SK-N-SH treated with all-trans-retinoic acid at 6 μM for 48 hours (cell line): ENCODE data around the gene CLECL1.

Source experiments
- ATAC-seq: fragments of 200-7000 bp; cut with Tn5 transposase; 3 replicates; pipeline ENCODE4 v1.9.1; 2020; ENCODE audit warnings: mild to moderate bottlenecking, moderate library complexity
- ARNTL ChIP-seq: fragments of 450-650 bp; formaldehyde crosslinking; IDR thresholded peaks from 2 replicates; pipeline ENCODE4 v1.5.0; 2020; ENCODE audit warnings: low read depth, mild to moderate bottlenecking, moderate library complexity, borderline replicate concordance
- CREB5 ChIP-seq: fragments of 250-450 bp; sonication (Bioruptor Pico); IDR thresholded peaks from 2 replicates; pipeline ENCODE4 v1.5.1; 2020; ENCODE audit warnings: low read depth, mild to moderate bottlenecking, moderate library complexity
- CSDC2 ChIP-seq: fragments of 250-450 bp; sonication (Bioruptor Pico); IDR thresholded peaks from 2 replicates; pipeline ENCODE4 v1.5.0; 2020; ENCODE audit warnings: mild to moderate bottlenecking, moderate library complexity
- ESRRG ChIP-seq: fragments of 250-450 bp; sonication (Bioruptor Pico); IDR thresholded peaks from 2 replicates; pipeline ENCODE4 v1.6.1; 2021; ENCODE audit warnings: mild to moderate bottlenecking
- GLIS3 ChIP-seq: fragments of 250-450 bp; sonication (Bioruptor Pico); IDR thresholded peaks from 2 replicates; pipeline ENCODE4 v1.5.0; 2020; ENCODE audit warnings: mild to moderate bottlenecking, moderate library complexity
- ISL1 ChIP-seq: fragments of 250-450 bp; sonication (Bioruptor Pico); IDR thresholded peaks from 2 replicates; pipeline ENCODE4 v2.1.2; 2022; ENCODE audit warnings: mild to moderate bottlenecking, moderate library complexity
- OSR1 ChIP-seq: fragments of 250-450 bp; sonication (Bioruptor Pico); IDR thresholded peaks from 2 replicates; pipeline ENCODE4 v1.8.0; 2022; ENCODE audit warnings: moderate library complexity, mild to moderate bottlenecking, inconsistent platforms
- PATZ1 ChIP-seq: fragments of 250-450 bp; sonication (Bioruptor Pico); IDR thresholded peaks from 2 replicates; pipeline ENCODE4 v1.8.0; 2020; ENCODE audit warnings: mild to moderate bottlenecking, moderate library complexity, borderline replicate concordance
- PPARA ChIP-seq: fragments of 250-450 bp; sonication (Bioruptor Pico); IDR thresholded peaks from 2 replicates; pipeline ENCODE4 v1.5.0; 2020; ENCODE audit warnings: mild to moderate bottlenecking, borderline replicate concordance
- RARB ChIP-seq: fragments of 250-450 bp; sonication (Bioruptor Pico); IDR thresholded peaks from 2 replicates; pipeline ENCODE4 v1.8.0; 2021; ENCODE audit warnings: mild to moderate bottlenecking, moderate library complexity
- SNAI2 ChIP-seq: fragments of 250-450 bp; sonication (Bioruptor Pico); IDR thresholded peaks from 2 replicates; pipeline ENCODE4 v1.5.0; 2020; ENCODE audit warnings: mild to moderate bottlenecking, moderate library complexity
- TCF4 ChIP-seq: fragments of 250-450 bp; sonication (Bioruptor Pico); IDR thresholded peaks from 2 replicates; pipeline ENCODE4 v1.8.0; 2021; ENCODE audit warnings: mild to moderate bottlenecking, moderate library complexity, borderline replicate concordance
- TOX ChIP-seq: fragments of 250-450 bp; sonication (Bioruptor Pico); IDR thresholded peaks from 2 replicates; pipeline ENCODE4 v1.8.0; 2021; ENCODE audit warnings: mild to moderate bottlenecking, moderate library complexity, borderline replicate concordance
- TSHZ2 ChIP-seq: fragments of 250-450 bp; sonication (Bioruptor Pico); IDR thresholded peaks from 2 replicates; pipeline ENCODE4 v1.5.0; 2020; ENCODE audit warnings: mild to moderate bottlenecking, moderate library complexity
- ZC3H10 ChIP-seq: fragments of 250-450 bp; sonication (Bioruptor Pico); IDR thresholded peaks from 2 replicates; pipeline ENCODE4 v1.5.1; 2021; ENCODE audit warnings: mild to moderate bottlenecking, moderate library complexity
- ZFP3 ChIP-seq: fragments of 250-450 bp; sonication (Bioruptor Pico); IDR thresholded peaks from 2 replicates; pipeline ENCODE4 v1.5.0; 2020; ENCODE audit warnings: mild to moderate bottlenecking, moderate library complexity
- ZFP30 ChIP-seq: fragments of 450-650 bp; formaldehyde crosslinking; IDR thresholded peaks from 2 replicates; pipeline ENCODE4 v1.5.0; 2022; ENCODE audit warnings: mild to moderate bottlenecking, moderate library complexity
- ZNF565 ChIP-seq: fragments of 450-650 bp; formaldehyde crosslinking; conservative IDR thresholded peaks from 2 replicates; pipeline ENCODE4 v1.5.0; 2020; ENCODE audit warnings: low read depth, mild to moderate bottlenecking, moderate library complexity
- ZNF70 ChIP-seq: fragments of 450-650 bp; formaldehyde crosslinking; IDR thresholded peaks from 2 replicates; pipeline ENCODE4 v1.5.0; 2020; ENCODE audit warnings: mild to moderate bottlenecking, moderate library complexity
- ZNF8 ChIP-seq: fragments of 450-650 bp; formaldehyde crosslinking; IDR thresholded peaks from 2 replicates; pipeline ENCODE4 v1.5.0; 2020; ENCODE audit warnings: mild to moderate bottlenecking, moderate library complexity
- TF ChIP-seq, protein P1 (sequence below): fragments of 250-450 bp; sonication (Bioruptor Pico); IDR thresholded peaks from 2 replicates; pipeline ENCODE4 v1.5.1; 2021; ENCODE audit warnings: mild to moderate bottlenecking, moderate library complexity

CLECL1 gene

DNA sequence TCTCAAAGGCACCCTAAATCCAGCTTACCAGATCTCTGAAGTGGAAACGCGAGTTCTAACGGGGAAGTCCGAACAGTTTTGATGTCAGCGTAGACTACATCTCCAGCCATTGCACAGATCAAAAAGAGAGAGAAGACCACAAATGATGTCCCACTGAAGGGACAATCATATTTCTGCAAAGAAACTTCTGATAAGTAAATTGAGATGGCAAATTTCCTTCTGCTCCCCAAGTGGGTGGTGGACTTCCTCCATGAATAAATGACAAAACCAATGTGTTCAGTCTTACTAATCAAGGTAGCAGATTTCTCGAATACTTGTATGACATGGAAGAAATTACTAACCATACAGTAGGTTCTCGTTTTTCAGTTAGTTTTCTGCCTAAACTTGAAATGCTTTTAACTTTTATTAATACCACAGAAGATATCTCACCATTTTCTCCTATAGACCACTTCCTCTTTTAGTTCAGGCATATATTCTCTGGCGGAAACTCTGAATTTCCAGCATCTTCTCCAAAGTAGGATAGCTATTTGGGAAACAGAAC lies at the start of gene CLECL1:
Gene CLECL1, minus strand, starts transcription at position 177 of the 541 bp plus-strand sequence.
- TF ChIP-seq GLIS3 (no peak), ARNTL (CRISPR knock-in tag) (no peak), ZNF70 (no peak), ISL1 (CRISPR knock-in tag) (no peak), TCF4 (CRISPR knock-in tag) (no peak), RARB (CRISPR knock-in tag) (no peak), ZNF8 (CRISPR knock-in tag) (no peak), ZC3H10 (no peak), PATZ1 (CRISPR knock-in tag) (no peak), TOX (CRISPR knock-in tag) (no peak), ZFP30 (CRISPR knock-in tag) (no peak), SNAI2 (CRISPR knock-in tag) (no peak)
- TF ChIP-seq, protein P1, sequence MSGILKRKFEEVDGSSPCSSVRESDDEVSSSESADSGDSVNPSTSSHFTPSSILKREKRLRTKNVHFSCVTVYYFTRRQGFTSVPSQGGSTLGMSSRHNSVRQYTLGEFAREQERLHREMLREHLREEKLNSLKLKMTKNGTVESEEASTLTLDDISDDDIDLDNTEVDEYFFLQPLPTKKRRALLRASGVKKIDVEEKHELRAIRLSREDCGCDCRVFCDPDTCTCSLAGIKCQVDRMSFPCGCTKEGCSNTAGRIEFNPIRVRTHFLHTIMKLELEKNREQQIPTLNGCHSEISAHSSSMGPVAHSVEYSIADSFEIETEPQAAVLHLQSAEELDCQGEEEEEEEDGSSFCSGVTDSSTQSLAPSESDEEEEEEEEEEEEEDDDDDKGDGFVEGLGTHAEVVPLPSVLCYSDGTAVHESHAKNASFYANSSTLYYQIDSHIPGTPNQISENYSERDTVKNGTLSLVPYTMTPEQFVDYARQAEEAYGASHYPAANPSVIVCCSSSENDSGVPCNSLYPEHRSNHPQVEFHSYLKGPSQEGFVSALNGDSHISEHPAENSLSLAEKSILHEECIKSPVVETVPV (CRISPR knock-in tag): no peak
- ATAC-seq: no peak

DNA sequence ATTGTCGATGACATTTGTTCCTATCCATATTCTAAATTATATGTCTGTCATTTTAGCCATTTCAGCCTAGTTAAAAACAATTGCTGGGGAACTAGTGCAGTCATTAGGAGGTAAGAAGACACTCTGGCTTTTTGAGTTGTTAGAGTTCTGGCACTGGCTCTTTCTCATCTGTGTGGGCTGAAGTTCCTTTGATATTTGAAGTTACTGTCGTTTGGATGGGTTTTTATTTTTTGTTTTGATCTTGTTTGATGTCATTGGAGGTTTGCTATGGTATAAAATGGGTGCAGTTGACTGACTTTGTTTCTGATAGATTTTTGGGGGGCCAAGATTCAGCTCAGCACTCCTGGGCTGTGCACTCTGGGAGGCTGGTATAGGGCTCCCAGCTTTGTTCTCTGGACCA lies 48.5 kb upstream of the CLECL1 start:
- TF ChIP-seq GLIS3 (no peak), PATZ1 (CRISPR knock-in tag) (no peak), ESRRG (no peak), ISL1 (CRISPR knock-in tag) (no peak), TCF4 (CRISPR knock-in tag) (no peak), TSHZ2 (CRISPR knock-in tag) (no peak), PPARA (CRISPR knock-in tag) (no peak), ZC3H10 (no peak), RARB (CRISPR knock-in tag) (no peak), ZNF565 (CRISPR knock-in tag) (no peak), ZFP3 (CRISPR knock-in tag) (no peak), CSDC2 (CRISPR knock-in tag) (no peak), ZFP30 (CRISPR knock-in tag) (no peak), CREB5 (CRISPR knock-in tag) (no peak), ZNF8 (CRISPR knock-in tag) (no peak), OSR1 (CRISPR knock-in tag) (no peak)
- TF ChIP-seq, all 23 proteins: peak for 0
- no peak for ATAC-seq

DNA sequence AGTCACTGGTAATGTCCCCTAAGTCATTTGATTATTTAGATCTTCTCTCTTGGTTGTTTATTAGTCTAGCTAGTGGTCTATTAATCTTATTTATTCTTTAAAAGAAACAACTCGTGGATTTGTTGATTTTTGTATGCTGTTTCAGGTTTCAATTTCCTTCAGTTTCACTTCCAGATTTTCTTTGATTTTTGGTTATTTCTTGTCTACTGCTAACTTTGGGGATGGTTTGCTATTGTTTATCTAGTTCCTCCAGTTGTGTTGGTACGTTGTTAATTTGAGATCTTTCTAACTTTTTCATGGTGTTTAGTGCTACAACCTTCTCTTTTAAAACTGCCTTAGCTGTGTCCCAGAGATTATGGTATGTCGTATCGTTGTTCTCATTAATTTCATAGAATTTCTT lies 46.3 kb upstream of the CLECL1 start:
- no peak for ATAC-seq
- TF ChIP-seq CREB5 (CRISPR knock-in tag) (no peak), ZFP30 (CRISPR knock-in tag) (no peak), ESRRG (no peak)
